ENCODE measurements around the gene RPS3.

RPS3 gene

GRCh38 chr11:75431533-75432525, 32.5 kb downstream of the RPS3 start:
- peaks cover 0 to 29% (median 25%) of the 10 kb centered on the region in 5 donors for H3K36me3 ChIP-seq (ENCODE audit: control insufficient read depth in 5 of 5, insufficient read depth in 5 of 5, low read length in 5 of 5)
- H3K9ac ChIP-seq (ENCODE audit: low read length in 5 of 5) = no peak overlapping the region
- H3K4me3 ChIP-seq (ENCODE audit: low read depth in 1 of 5, low read length in 5 of 5) = no peak overlapping the region
- no peak overlapping the region for H3K27ac ChIP-seq (ENCODE audit: low read depth, low read length)
- H3K9me3 ChIP-seq (ENCODE audit: control insufficient read depth in 5 of 5, low read length in 5 of 5) = peaks cover 0 to 8% (median 5%) of the 10 kb centered on the region in 5 donors
- H3K4me1 ChIP-seq (ENCODE audit: control insufficient read depth in 5 of 5, insufficient read depth in 5 of 5, low read length in 5 of 5) = peaks cover 2 to 37% (median 29%) of the 10 kb centered on the region in 5 donors
- H3K27me3 ChIP-seq (ENCODE audit: control insufficient read depth in 5 of 5, insufficient read depth in 4 of 5, low read length in 5 of 5) = peaks cover 0 to 25% (median 3%) of the 10 kb centered on the region in 5 donors

- Histone ChIP-seq H3K9me3 (ENCODE audit: control insufficient read depth in 5 of 5, low read length in 5 of 5) (peaks cover 0 to 8% (median 5%) of the 10 kb centered on the region in 5 donors), H3K9ac (ENCODE audit: low read length in 5 of 5) (no peak within 1 kb of the TSS), H3K4me1 (ENCODE audit: control insufficient read depth in 5 of 5, insufficient read depth in 5 of 5, low read length in 5 of 5) (peaks cover 0 to 33% (median 24%) of the 10 kb centered on the region in 5 donors), H3K36me3 (ENCODE audit: control insufficient read depth in 5 of 5, insufficient read depth in 5 of 5, low read length in 5 of 5) (peaks cover 0 to 36% (median 34%) of the 10 kb centered on the region in 5 donors), H3K4me3 (ENCODE audit: low read depth in 1 of 5, low read length in 5 of 5) (no peak within 1 kb of the TSS), H3K27ac (ENCODE audit: low read depth, low read length) (no peak within 1 kb of the TSS), H3K27me3 (ENCODE audit: control insufficient read depth in 5 of 5, insufficient read depth in 4 of 5, low read length in 5 of 5) (peaks cover 0 to 25% (median 3%) of the 10 kb centered on the region in 5 donors)
Observed at GRCh38 chr11:75432911-75433321, 33.6 kb downstream of the RPS3 start, which contains the start of gene KLHL35. KLHL35 (minus strand) TSS chr11:75433203; CDS start chr11:75430629, 2,574 bp downstream.

DNA sequence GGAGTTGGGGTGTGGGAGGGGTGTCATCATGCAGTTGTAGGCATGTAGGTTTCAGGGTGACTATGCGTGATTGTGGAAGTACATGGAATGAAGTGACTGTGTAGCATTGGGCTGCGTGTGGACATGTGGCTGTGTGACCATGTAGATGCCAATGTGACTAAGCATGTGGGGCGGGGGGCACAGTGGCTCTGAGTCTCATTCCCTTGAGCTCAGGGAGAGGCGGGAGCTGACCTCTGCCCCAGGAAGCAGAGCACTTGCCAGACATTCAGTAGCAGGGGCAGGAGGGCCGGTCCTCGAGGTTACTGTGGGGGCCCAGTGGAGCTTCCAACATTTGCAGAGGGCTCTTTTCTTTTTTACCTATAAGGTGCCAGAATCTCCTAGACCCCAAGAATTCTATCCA, 34.1 kb downstream of the RPS3 start:
- Histone ChIP-seq H3K4me3 (ENCODE audit: low read depth in 1 of 5, low read length in 5 of 5) (no peak overlapping the region), H3K9me3 (ENCODE audit: control insufficient read depth in 5 of 5, low read length in 5 of 5) (peaks cover 0 to 8% (median 5%) of the 10 kb centered on the region in 5 donors), H3K36me3 (ENCODE audit: control insufficient read depth in 5 of 5, insufficient read depth in 5 of 5, low read length in 5 of 5) (peaks cover 0 to 41% (median 39%) of the 10 kb centered on the region in 5 donors), H3K27ac (ENCODE audit: low read depth, low read length) (no peak overlapping the region), H3K27me3 (ENCODE audit: control insufficient read depth in 5 of 5, insufficient read depth in 4 of 5, low read length in 5 of 5) (peaks cover 0 to 25% (median 3%) of the 10 kb centered on the region in 5 donors), H3K9ac (ENCODE audit: low read length in 5 of 5) (no peak overlapping the region), H3K4me1 (ENCODE audit: control insufficient read depth in 5 of 5, insufficient read depth in 5 of 5, low read length in 5 of 5) (peaks cover 0 to 31% (median 20%) of the 10 kb centered on the region in 5 donors)

DNA sequence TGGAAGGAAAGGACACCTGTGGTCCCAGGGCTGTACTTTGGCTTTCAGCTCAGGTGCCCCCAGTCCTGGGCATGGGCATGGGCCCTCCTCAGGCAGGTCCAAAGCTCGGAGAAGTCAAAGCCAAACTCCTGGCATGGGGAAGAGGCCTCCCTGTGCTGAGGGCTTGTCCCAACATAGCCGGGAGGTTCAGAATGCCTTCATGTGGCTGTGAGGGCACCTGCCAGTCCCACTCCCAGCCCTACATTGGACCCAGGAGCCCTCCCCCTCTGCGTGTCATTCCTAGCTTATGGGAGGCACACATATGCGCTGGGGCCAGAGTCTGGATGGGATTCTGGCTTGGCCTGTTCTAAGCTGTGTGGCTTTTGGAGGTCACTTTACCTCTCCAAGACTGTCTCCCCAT, 34.7 kb downstream of the RPS3 start:
- Histone ChIP-seq H3K36me3 (ENCODE audit: control insufficient read depth in 5 of 5, insufficient read depth in 5 of 5, low read length in 5 of 5) (peaks cover 0 to 48% (median 45%) of the 10 kb centered on the region in 5 donors), H3K27me3 (ENCODE audit: control insufficient read depth in 5 of 5, insufficient read depth in 4 of 5, low read length in 5 of 5) (peaks cover 0 to 25% (median 3%) of the 10 kb centered on the region in 5 donors), H3K9ac (ENCODE audit: low read length in 5 of 5) (no peak overlapping the region), H3K4me3 (ENCODE audit: low read depth in 1 of 5, low read length in 5 of 5) (no peak overlapping the region), H3K4me1 (ENCODE audit: control insufficient read depth in 5 of 5, insufficient read depth in 5 of 5, low read length in 5 of 5) (peaks cover 0 to 25% (median 18%) of the 10 kb centered on the region in 5 donors), H3K27ac (ENCODE audit: low read depth, low read length) (no peak overlapping the region), H3K9me3 (ENCODE audit: control insufficient read depth in 5 of 5, low read length in 5 of 5) (peaks cover 0 to 8% (median 5%) of the 10 kb centered on the region in 5 donors)

- Histone ChIP-seq H3K4me3 (ENCODE audit: low read depth in 1 of 5, low read length in 5 of 5) (no peak overlapping the region), H3K4me1 (ENCODE audit: control insufficient read depth in 5 of 5, insufficient read depth in 5 of 5, low read length in 5 of 5) (peaks cover 0 to 21% (median 13%) of the 10 kb centered on the region in 5 donors), H3K9ac (ENCODE audit: low read length in 5 of 5) (no peak overlapping the region), H3K27ac (ENCODE audit: low read depth, low read length) (no peak overlapping the region), H3K36me3 (ENCODE audit: control insufficient read depth in 5 of 5, insufficient read depth in 5 of 5, low read length in 5 of 5) (peaks cover 0 to 57% (median 55%) of the 10 kb centered on the region in 5 donors), H3K27me3 (ENCODE audit: control insufficient read depth in 5 of 5, insufficient read depth in 4 of 5, low read length in 5 of 5) (peaks cover 0 to 25% (median 3%) of the 10 kb centered on the region in 5 donors), H3K9me3 (ENCODE audit: control insufficient read depth in 5 of 5, low read length in 5 of 5) (no peaks in the 10 kb centered on the region)
Observed at GRCh38 chr11:75434886-75435570, 35.7 kb downstream of the RPS3 start.

DNA sequence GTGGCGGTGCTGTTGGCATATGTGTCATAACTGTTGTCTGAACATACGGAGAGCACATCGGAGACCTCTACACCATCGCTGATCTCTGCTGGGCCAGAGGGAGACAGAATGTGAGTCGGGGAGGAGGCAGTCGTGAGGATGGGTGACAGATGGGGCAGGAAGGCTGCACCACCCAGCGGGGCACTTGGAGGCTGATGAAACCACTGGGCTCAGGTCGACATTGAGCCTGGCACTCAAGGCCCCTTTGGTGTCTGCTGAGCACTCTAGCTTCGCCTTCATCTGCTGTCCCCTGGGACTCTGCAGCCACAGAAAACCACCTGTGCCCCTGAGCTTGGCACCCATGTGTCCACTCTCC, 36.2 kb downstream of the RPS3 start:
- H3K27ac ChIP-seq (ENCODE audit: low read depth, low read length) = no peak overlapping the region
- H3K9me3 ChIP-seq (ENCODE audit: control insufficient read depth in 5 of 5, low read length in 5 of 5) = no peaks in the 10 kb centered on the region
- no peak overlapping the region for H3K9ac ChIP-seq (ENCODE audit: low read length in 5 of 5)
- peaks cover 0 to 18% (median 11%) of the 10 kb centered on the region in 5 donors for H3K4me1 ChIP-seq (ENCODE audit: control insufficient read depth in 5 of 5, insufficient read depth in 5 of 5, low read length in 5 of 5)
- peaks cover 0 to 24% (median 3%) of the 10 kb centered on the region in 5 donors for H3K27me3 ChIP-seq (ENCODE audit: control insufficient read depth in 5 of 5, insufficient read depth in 4 of 5, low read length in 5 of 5)
- H3K4me3 ChIP-seq (ENCODE audit: low read depth in 1 of 5, low read length in 5 of 5) = no peak overlapping the region
- peaks cover 0 to 63% (median 56%) of the 10 kb centered on the region in 5 donors for H3K36me3 ChIP-seq (ENCODE audit: control insufficient read depth in 5 of 5, insufficient read depth in 5 of 5, low read length in 5 of 5)

- Histone ChIP-seq H3K9me3 (ENCODE audit: control insufficient read depth in 5 of 5, low read length in 5 of 5) (no peaks in the 10 kb centered on the region), H3K27ac (ENCODE audit: low read depth, low read length) (no peak overlapping the region), H3K27me3 (ENCODE audit: control insufficient read depth in 5 of 5, insufficient read depth in 4 of 5, low read length in 5 of 5) (peaks cover 0 to 12% (median 0%) of the 10 kb centered on the region in 5 donors), H3K9ac (ENCODE audit: low read length in 5 of 5) (no peak overlapping the region), H3K4me3 (ENCODE audit: low read depth in 1 of 5, low read length in 5 of 5) (no peak overlapping the region), H3K36me3 (ENCODE audit: control insufficient read depth in 5 of 5, insufficient read depth in 5 of 5, low read length in 5 of 5) (peaks cover 0 to 75% (median 66%) of the 10 kb centered on the region in 5 donors), H3K4me1 (ENCODE audit: control insufficient read depth in 5 of 5, insufficient read depth in 5 of 5, low read length in 5 of 5) (peaks cover 0 to 12% (median 5%) of the 10 kb centered on the region in 5 donors)
Observed at GRCh38 chr11:75436806-75437205, 37.5 kb downstream of the RPS3 start.

DNA sequence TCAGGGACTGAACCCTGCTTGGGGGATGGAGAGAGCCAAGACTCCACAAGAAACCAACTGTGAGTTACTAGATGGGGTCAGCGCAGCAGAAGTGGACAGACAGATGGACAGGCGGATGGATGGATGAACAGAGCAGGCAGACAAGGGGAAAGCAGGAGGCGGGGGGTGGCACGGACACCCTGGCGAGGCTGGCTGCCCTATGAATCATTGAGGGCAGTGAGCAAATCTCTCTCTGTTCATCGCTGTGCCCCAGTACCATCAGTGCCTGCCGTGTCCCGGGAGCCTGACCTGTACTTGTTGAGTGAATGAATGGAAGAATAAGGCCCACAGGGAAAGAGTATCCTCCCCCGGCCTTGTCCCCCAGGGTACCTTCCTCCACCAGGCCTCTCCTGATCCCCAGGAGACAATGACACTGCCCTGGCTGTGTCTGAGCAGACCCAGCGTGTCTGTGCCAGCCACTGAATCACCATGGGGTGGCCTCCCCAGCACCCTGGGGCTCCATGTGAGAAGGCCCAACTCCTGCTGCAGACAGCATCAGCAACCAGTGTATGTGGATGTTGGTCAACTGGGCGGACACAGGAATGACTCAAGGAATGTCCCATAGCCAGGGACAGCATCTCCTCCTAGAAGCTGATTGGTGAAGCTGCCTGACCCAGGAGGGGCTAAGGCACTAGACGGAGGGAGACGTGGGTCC, 38.8 kb downstream of the RPS3 start:
- Histone ChIP-seq H3K9me3 (ENCODE audit: control insufficient read depth in 5 of 5, low read length in 5 of 5) (no peaks in the 10 kb centered on the region), H3K4me1 (ENCODE audit: control insufficient read depth in 5 of 5, insufficient read depth in 5 of 5, low read length in 5 of 5) (peaks cover 0 to 8% (median 3%) of the 10 kb centered on the region in 5 donors), H3K27me3 (ENCODE audit: control insufficient read depth in 5 of 5, insufficient read depth in 4 of 5, low read length in 5 of 5) (peaks cover 0 to 4% (median 0%) of the 10 kb centered on the region in 5 donors), H3K4me3 (ENCODE audit: low read depth in 1 of 5, low read length in 5 of 5) (no peak overlapping the region), H3K9ac (ENCODE audit: low read length in 5 of 5) (no peak overlapping the region), H3K27ac (ENCODE audit: low read depth, low read length) (no peak overlapping the region), H3K36me3 (ENCODE audit: control insufficient read depth in 5 of 5, insufficient read depth in 5 of 5, low read length in 5 of 5) (peaks cover 0 to 85% (median 77%) of the 10 kb centered on the region in 5 donors)

DNA sequence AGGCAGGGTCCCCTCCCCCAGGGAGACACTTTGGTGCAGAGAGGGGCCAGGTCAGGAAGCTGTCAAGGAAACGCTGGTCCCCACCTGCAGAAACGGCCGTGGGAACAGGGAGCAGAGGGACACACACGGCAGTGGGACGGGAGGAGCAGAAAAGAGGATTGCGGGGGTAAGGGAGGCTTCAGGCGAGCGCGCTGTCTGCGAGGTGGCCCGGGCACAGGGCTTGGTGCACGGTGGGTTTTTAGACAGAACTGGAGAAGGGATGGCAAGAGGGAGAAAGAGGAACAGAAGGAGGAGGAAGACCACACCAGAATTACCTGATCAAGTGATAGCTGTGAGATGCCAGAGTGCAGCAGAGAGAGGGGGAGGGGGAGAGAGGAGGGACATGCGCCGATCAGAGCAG, 39.7 kb downstream of the RPS3 start:
- no peaks in the 10 kb centered on the region for H3K9me3 ChIP-seq (ENCODE audit: control insufficient read depth in 5 of 5, low read length in 5 of 5)
- H3K4me1 ChIP-seq (ENCODE audit: control insufficient read depth in 5 of 5, insufficient read depth in 5 of 5, low read length in 5 of 5) = no peaks in the 10 kb centered on the region
- no peak overlapping the region for H3K9ac ChIP-seq (ENCODE audit: low read length in 5 of 5)
- H3K4me3 ChIP-seq (ENCODE audit: low read depth in 1 of 5, low read length in 5 of 5) = no peak overlapping the region
- H3K27ac ChIP-seq (ENCODE audit: low read depth, low read length) = no peak overlapping the region
- H3K36me3 ChIP-seq (ENCODE audit: control insufficient read depth in 5 of 5, insufficient read depth in 5 of 5, low read length in 5 of 5) = peaks cover 6 to 94% (median 79%) of the 10 kb centered on the region in 5 donors
- H3K27me3 ChIP-seq (ENCODE audit: control insufficient read depth in 5 of 5, insufficient read depth in 4 of 5, low read length in 5 of 5) = no peaks in the 10 kb centered on the region

All from subcutaneous abdominal adipose tissue (tissue), 5 donors.